Stimulated activated CD4-positive, alpha-beta T cell treated with anti-CD3 and anti-CD28 coated beads, Interleukin-15, amount 100 ng/mL, for 24 hours (primary cell): ENCODE results near the gene INTS15.
"Not testable (repeated sequence)": the region's sequence is repeated elsewhere in the genome, so short reads cannot be mapped to it uniquely, and the experiment has no call there.

Experiments used
- DNase-seq: peaks from one replicate; pipeline ENCODE4 v3.0.0-alpha.2; 2020

INTS15 gene

GRCh38 chr7:6577369-6578113, 12.3 kb upstream of the INTS15 start, which contains the start of gene ZDHHC4:
ZDHHC4 (plus strand) TSS chr7:6577454; CDS start chr7:6580562, 3,108 bp downstream.
- peak; percentile 94 for DNase-seq

GRCh38 chr7:6578114-6579084, 11.4 kb upstream of the INTS15 start:
- DNase-seq = no peak

DNA sequence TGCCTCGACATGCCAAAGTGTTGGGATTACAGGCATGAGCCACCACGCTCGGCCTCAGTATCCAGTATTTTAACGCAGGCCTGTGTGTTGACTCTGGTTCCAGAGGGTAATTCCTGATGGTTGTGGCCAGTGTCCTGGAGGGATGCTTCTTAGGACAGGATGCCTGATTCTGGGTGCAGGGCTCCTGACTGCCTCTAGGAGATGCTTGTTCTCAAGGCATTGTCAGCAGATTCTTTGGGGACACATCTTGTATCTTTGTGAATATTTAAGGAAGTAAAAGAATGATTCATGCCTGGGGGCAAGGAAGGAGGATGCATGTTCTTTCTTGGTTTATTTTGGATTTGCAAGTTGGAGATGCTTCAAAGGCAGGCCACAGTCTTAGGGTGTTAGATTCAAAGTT, 10.4 kb upstream of the INTS15 start:
- no peak for DNase-seq

GRCh38 chr7:6585746-6586432, 3.9 kb upstream of the INTS15 start:
- not testable (repeated sequence) for DNase-seq

DNA sequence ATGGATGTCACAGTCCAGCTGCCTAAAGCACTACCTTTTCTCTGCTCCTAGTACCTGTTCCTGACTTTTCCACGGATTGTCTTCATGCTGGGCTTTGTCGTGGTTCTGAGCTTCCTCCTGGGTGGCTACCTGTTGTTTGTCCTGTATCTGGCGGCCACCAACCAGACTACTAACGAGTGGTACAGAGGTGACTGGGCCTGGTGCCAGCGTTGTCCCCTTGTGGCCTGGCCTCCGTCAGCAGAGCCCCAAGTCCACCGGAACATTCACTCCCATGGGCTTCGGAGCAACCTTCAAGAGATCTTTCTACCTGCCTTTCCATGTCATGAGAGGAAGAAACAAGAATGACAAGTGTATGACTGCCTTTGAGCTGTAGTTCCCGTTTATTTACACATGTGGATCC, 1.3 kb upstream of the INTS15 start:
- no peak for DNase-seq

DNA sequence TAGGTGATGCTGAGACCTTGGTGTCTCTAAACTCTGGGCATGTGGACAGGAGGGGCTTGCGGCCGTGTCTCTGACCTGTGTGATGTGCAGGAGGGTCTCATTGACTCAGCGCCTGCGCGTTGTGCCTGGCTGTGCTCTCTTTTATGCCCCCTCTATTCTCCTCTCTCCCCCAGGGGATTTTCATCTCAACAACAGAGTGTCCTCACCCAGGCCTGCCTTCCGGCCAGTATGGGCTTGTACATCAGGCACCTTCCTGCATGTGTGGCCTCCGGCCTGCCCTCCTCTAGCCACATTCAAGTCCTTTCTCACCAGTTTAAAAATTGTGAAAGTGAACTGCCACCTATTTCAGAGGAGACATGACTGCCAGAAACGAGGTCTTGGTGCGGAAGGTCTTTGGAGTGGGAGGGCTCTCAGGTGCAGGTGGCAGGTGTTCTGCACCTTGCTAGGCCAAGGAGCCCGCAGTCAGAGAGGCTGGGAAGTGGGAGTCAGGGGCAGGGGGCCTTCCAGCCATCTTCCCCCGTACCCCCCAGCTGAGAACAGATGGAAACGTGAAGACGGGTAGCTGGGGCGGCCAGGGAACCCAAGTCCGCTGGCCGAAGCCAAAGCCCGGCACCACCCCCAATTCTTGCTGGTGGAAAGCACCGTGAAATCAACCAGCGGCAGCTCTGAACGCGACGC, 531 bp upstream of the INTS15 start:
- no peak for DNase-seq

- no peak for DNase-seq
These were observed 857 bp downstream of the INTS15 start for GRCh38 chr7:6590645-6591110.

DNA sequence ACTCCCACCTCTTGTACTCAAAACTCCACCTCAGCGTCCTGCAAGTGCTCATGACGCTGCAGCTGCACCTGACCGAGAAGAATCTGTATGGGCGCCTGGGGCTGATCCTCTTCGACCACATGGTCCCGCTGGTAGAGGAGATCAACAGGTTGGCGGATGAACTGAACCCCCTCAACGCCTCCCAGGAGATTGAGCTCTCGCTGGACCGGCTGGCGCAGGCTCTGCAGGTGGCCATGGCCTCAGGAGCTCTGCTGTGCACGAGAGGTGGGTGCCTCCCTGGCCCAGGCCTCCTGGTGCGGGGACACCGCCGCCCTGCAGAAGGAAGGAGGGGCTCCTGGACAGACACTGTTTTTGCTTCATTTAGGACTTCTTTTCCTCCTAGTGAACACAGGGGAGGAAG, 10.3 kb downstream of the INTS15 start:
- no peak for DNase-seq

DNA sequence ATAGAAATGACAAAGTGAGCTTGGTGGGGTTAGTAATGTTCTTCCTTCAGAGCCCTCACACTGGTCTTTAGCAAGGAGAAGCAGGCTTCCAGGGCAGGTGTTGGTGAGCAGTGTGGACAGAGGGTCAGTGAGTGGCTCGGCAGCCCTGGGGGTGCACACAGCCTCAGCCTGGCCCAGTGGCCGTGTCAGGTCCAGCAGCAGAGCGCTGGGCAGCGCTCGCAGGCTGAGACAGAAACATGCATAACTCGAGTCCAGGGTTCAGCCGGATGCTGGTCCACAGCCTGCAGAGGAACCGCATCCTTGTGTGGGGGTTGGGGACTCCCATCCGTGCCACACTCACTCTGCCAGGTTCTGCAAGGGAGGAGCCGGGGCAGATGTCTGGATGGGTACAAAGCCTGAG, 14.6 kb downstream of the INTS15 start:
- no peak for DNase-seq

DNA sequence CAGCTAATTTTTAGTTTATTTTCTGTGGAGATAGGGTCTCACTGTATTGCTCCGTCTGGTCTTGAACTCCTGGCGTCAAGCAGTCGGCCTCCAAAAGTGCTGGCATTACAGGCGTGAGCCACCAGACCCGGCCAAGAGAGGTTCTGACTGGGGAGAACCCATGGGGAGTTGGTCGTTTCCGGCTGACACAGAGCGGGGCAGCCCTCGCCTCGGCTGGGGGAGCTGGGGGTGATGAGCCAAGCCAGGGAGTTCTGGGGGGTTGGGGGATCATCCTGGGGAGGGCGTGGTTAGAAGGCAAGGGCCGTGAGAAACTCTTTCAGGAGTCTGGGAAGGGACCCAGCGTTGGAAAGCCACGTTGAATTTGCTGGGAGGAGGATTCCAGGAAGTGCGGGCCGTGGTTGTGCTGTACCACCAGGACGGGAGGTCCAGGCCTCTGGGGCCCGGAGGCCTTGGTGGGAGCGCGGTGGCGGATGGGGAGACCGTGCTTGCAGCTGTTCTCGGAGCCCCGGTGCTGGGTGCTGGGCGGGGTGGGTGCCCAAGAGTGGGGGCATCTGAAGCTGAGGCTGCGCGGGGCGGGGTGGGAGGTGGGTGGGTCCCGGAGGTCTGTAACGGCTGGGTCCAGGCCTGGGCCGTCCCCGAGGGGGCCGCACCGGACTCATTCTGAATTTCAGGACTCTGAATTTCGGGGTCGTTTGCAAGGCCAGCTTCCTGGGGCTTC, 17.2 kb downstream of the INTS15 start:
- DNase-seq = no peak

- DNase-seq = no peak
These were observed 17.8 kb downstream of the INTS15 start for GRCh38 chr7:6607651-6608051.

DNA sequence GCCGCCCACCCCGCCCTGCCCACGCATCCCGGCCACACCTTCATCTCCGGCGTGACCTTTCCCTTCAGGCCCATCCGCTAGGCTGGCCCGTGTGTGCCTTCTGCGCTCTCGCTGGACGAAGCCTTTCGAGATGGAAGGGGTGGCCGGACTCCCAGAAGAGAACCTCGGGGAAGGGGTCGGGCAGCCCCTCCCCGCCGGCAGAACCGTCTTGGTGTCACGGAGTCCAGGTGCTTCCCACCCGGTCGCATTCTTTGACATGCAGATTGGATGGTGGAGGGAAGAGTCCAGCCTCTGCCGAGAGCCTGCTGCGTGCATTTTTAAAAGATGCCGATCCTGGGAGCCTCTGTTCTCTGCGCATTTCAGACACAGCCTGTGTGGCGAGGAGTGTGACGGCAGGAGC, 18.3 kb downstream of the INTS15 start:
- no peak for DNase-seq

DNA sequence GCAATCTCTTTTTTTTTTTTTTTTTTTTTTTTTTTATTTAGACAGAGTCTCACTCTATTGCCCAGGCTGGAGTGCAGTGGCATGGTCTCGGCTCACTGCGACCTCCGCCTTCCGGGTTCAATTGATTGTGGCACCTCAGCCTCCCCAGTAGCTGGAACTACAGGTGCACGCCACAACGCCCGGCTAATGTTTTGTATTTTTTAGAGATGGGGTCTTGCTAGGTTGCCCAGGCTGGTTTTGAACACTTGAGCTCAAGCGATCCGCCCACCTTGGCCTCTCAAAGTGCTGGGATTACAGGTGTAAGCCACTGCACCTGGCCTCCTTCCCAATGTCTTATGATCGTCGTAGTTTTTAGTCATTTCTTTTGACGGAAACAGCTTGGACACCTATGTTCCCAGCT, 19.0 kb downstream of the INTS15 start:
- no peak for DNase-seq

DNA sequence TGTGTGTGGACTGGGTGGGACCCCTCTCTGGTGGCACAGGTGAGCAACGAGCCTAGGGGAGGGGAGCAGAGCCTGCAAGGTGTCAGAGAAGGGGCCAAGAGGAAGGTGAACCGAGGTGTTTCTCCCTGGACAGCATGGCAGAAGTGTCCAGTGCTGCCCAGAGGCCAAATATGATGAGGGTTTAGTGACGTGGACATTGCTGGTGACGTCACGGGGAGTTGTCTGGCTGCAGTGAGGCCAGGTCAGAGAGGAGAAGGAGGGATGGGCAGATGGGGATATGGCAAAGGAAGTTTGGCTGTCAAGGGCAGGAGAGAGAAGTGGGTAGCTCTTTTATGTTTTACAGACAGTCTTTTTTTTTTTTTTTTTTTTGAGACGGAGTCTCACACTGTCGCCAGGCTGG, 23.0 kb downstream of the INTS15 start:
- no peak for DNase-seq

DNA sequence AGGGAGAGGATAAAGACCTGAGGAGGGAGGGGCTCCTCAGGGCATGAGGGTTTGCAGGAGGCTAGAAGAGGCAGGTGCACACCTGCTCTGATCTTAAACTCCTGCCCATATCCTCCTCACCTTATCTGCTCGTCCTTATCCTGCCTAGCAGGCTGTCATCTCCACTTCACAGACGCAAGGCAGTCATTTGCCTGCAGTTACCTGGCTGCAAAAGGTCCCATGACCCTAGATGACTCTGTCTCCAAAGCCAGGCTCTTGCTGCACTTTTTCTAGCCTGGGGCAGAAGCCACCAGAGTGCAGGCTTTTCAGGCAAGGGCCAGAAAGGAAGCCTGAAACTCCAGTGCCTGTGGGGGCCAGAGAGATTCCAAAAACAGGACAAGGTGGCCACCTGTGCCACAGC, 23.9 kb downstream of the INTS15 start:
- DNase-seq = no peak

- peak; percentile 31 for DNase-seq
These were observed 25.3 kb downstream of the INTS15 start, which contains the start of gene ZNF853 for GRCh38 chr7:6614953-6615722. ZNF853 (plus strand) TSS chr7:6615610; CDS start chr7:6616175, 565 bp downstream.

DNA sequence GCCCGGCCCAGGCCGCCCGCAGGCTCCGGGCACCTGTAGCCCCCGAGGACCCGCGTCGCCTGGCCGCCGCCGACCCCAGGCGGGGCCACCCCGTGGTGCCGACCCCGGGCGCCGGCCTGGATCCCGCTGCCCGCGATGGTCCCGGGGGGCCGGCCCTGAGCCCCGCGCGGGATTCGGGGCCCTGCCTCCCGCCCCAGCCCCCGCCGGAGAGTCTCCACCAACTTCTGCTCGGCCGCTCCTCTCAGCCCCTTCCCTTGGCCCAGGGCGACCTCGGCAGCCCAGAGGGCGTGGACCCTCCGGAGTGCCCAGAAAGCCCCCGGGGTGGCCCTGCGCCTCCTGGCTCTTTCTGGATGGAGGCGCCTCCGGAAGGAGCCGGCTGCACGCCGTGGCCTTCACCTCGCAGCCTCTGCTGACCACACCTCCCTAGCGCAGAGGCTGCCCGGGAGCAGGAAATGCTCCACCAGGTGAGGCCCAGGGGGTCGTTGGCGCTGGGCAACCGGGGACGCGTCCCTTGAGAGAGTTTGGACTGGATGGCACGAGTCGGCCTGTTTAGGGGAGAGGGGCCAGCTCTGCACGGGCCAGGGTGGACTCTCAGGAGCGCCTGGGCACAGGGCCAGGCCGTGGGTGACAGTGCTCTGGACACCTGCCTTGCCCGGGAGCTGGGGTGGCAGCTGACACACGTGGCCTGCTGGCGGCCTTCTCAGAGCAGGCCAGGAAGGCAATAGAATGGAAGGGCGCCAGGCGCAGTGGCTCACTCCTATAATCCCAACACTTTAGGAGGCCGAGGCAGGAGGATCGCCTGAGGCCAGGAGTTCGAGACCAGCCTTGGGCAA, 26.1 kb downstream of the INTS15 start:
- DNase-seq = peak; percentile 16

DNA sequence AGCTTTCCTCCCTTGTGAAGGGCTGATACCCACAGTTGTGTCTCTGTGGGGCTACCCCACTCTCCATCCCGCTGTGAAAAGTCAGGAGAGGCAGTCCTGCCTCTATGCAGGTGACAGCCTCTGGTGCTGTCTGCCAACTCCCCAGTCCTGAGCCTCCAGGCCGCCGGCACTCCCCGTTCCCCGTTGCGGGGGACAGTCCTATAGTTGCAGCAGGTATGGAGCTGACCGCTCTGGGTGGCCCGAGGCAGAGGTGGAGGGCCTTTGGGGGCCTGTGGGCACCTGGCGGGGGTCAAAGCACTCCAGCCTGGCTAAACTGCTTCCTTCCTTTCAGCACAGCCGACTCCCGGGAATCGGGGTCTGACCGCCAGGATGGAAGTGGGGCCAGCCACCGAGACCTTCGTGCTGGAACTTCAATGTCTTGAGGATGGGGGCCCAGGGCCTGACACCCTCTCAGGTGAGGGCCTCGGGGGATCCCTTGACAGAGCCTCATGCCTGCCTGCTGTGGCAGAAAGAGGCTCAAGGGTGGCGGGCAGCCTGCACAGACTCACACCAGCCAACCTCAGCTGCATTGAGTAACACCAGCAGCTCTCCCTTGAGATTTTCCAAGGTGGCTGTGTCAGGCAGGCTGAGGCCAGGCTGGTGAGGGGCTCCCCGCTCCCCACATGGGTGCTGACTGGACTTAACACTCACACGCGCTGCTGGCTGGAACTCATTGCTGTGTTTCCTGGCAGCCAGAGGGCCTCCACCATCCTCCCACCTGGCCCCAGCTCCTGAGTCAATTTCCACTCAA, 27.2 kb downstream of the INTS15 start:
- no peak for DNase-seq

- DNase-seq = no peak
These were observed 28.8 kb downstream of the INTS15 start for GRCh38 chr7:6618621-6619020.
